Activated naive CD8-positive, alpha-beta T cell (primary cell): Measurements from ENCODE around the gene LCN10.
"Not testable (repeated sequence)": the region's sequence is repeated elsewhere in the genome, so short reads cannot be mapped to it uniquely, and the experiment has no call there.

Experiments
- H3K27ac Mint-ChIP-seq: one replicate; pipeline ENCODE4 v1.8.0; 2021; ENCODE audit warnings: mixed read lengths
- H3K27me3 Mint-ChIP-seq: one replicate; pipeline ENCODE4 v1.8.0; 2021; ENCODE audit warnings: mixed read lengths
- H3K36me3 Mint-ChIP-seq: one replicate; pipeline ENCODE4 v1.8.0; 2021; ENCODE audit warnings: mixed read lengths
- H3K4me1 Mint-ChIP-seq: one replicate; pipeline ENCODE4 v1.8.0; 2021; ENCODE audit warnings: low read depth, mixed read lengths
- H3K4me3 Mint-ChIP-seq: one replicate; pipeline ENCODE4 v1.8.0; 2021; ENCODE audit warnings: mild to moderate bottlenecking, mixed read lengths
- H3K9me3 Mint-ChIP-seq: one replicate; pipeline ENCODE4 v1.8.0; 2021; ENCODE audit warnings: low read depth, mixed read lengths

The LCN10 gene

GRCh38 chr9:136779808-136780207 lies 37.1 kb upstream of the LCN10 start:
- Mint-ChIP-seq H3K4me1 (peaks cover 1% of the 10 kb centered on the region), H3K27ac (no peak overlapping the region), H3K4me3 (no peak overlapping the region), H3K27me3 (no peaks in the 10 kb centered on the region), H3K9me3 (no peaks in the 10 kb centered on the region), H3K36me3 (no peaks in the 10 kb centered on the region)

- no peaks in the 10 kb centered on the region for H3K27me3 Mint-ChIP-seq
Observed at GRCh38 chr9:136777359-136777758, 34.6 kb upstream of the LCN10 start.

GRCh38 chr9:136776947-136777346 lies 34.2 kb upstream of the LCN10 start:
- Mint-ChIP-seq H3K27ac (no peak overlapping the region), H3K9me3 (no peaks in the 10 kb centered on the region), H3K27me3 (no peaks in the 10 kb centered on the region), H3K36me3 (peaks cover 2% of the 10 kb centered on the region), H3K4me3 (no peak overlapping the region), H3K4me1 (peaks cover 1% of the 10 kb centered on the region)

More at GRCh38 chr9:136777359-136777758, 34.6 kb upstream of the LCN10 start:
- Mint-ChIP-seq H3K4me3 (no peak overlapping the region), H3K36me3 (peaks cover 2% of the 10 kb centered on the region), H3K4me1 (peaks cover 1% of the 10 kb centered on the region), H3K9me3 (no peaks in the 10 kb centered on the region), H3K27ac (no peak overlapping the region)

- peaks cover 3% of the 10 kb centered on the region for H3K4me1 Mint-ChIP-seq
- H3K36me3 Mint-ChIP-seq = peaks cover 2% of the 10 kb centered on the region
- no peaks in the 10 kb centered on the region for H3K9me3 Mint-ChIP-seq
- H3K27ac Mint-ChIP-seq = no peak overlapping the region
- no peak overlapping the region for H3K4me3 Mint-ChIP-seq
- H3K27me3 Mint-ChIP-seq = no peaks in the 10 kb centered on the region
Observed at GRCh38 chr9:136775191-136775590, 32.5 kb upstream of the LCN10 start.

GRCh38 chr9:136774416-136775045 lies 31.8 kb upstream of the LCN10 start:
- no peaks in the 10 kb centered on the region for H3K27me3 Mint-ChIP-seq
- peaks cover 4% of the 10 kb centered on the region for H3K4me1 Mint-ChIP-seq
- H3K27ac Mint-ChIP-seq = no peak overlapping the region
- no peak overlapping the region for H3K4me3 Mint-ChIP-seq
- no peaks in the 10 kb centered on the region for H3K9me3 Mint-ChIP-seq
- peaks cover 2% of the 10 kb centered on the region for H3K36me3 Mint-ChIP-seq

GRCh38 chr9:136773386-136774044 lies 30.8 kb upstream of the LCN10 start:
- Mint-ChIP-seq H3K36me3 (peaks cover 2% of the 10 kb centered on the region), H3K9me3 (no peaks in the 10 kb centered on the region), H3K27ac (no peak overlapping the region), H3K4me1 (peaks cover 4% of the 10 kb centered on the region), H3K27me3 (no peaks in the 10 kb centered on the region), H3K4me3 (no peak overlapping the region)

GRCh38 chr9:136771907-136772415 lies 29.2 kb upstream of the LCN10 start:
- peak overlapping the region; percentile 47 for H3K27ac Mint-ChIP-seq
- H3K36me3 Mint-ChIP-seq = peaks cover 2% of the 10 kb centered on the region
- peaks cover 6% of the 10 kb centered on the region for H3K4me1 Mint-ChIP-seq
- H3K9me3 Mint-ChIP-seq = no peaks in the 10 kb centered on the region
- H3K4me3 Mint-ChIP-seq = no peak overlapping the region
- H3K27me3 Mint-ChIP-seq = no peaks in the 10 kb centered on the region

- no peaks in the 10 kb centered on the region for H3K9me3 Mint-ChIP-seq
- peaks cover 2% of the 10 kb centered on the region for H3K27me3 Mint-ChIP-seq
- peaks cover 9% of the 10 kb centered on the region for H3K4me1 Mint-ChIP-seq
- H3K4me3 Mint-ChIP-seq = no peak overlapping the region
- peaks cover 2% of the 10 kb centered on the region for H3K36me3 Mint-ChIP-seq
- no peak overlapping the region for H3K27ac Mint-ChIP-seq
Observed at GRCh38 chr9:136769710-136770191, 27.0 kb upstream of the LCN10 start.

GRCh38 chr9:136766410-136767120 lies 23.8 kb upstream of the LCN10 start:
- H3K4me3 Mint-ChIP-seq = peak overlapping the region; percentile 2

GRCh38 chr9:136765745-136766409 lies 23.1 kb upstream of the LCN10 start:
- not testable (repeated sequence) for H3K27me3 Mint-ChIP-seq, H3K4me3 Mint-ChIP-seq

More at GRCh38 chr9:136766410-136767120, 23.8 kb upstream of the LCN10 start:
- H3K4me1 Mint-ChIP-seq, H3K27me3 Mint-ChIP-seq, H3K36me3 Mint-ChIP-seq, H3K9me3 Mint-ChIP-seq: not testable (repeated sequence)
- H3K27ac Mint-ChIP-seq = peak overlapping the region; percentile 23

GRCh38 chr9:136765041-136765440 lies 22.3 kb upstream of the LCN10 start:
- Mint-ChIP-seq H3K4me1 (peaks cover 6% of the 10 kb centered on the region), H3K27me3 (peaks cover 2% of the 10 kb centered on the region), H3K36me3 (no peaks in the 10 kb centered on the region), H3K27ac (no peak overlapping the region), H3K9me3 (no peaks in the 10 kb centered on the region), H3K4me3 (no peak overlapping the region)

More at GRCh38 chr9:136765745-136766409, 23.1 kb upstream of the LCN10 start:
- H3K4me1 Mint-ChIP-seq, H3K36me3 Mint-ChIP-seq, H3K9me3 Mint-ChIP-seq, H3K27ac Mint-ChIP-seq: not testable (repeated sequence)

- H3K4me1 Mint-ChIP-seq = peaks cover 5% of the 10 kb centered on the region
- H3K36me3 Mint-ChIP-seq = no peaks in the 10 kb centered on the region
- peaks cover 2% of the 10 kb centered on the region for H3K27me3 Mint-ChIP-seq
Observed at GRCh38 chr9:136764301-136764891, 21.7 kb upstream of the LCN10 start, which contains the start of gene LCN15. TSS of gene LCN15 (minus strand) at chr9:136764518. CDS start at chr9:136764488, 30 bp downstream.

GRCh38 chr9:136763649-136764035 lies 20.9 kb upstream of the LCN10 start:
- peaks cover 2% of the 10 kb centered on the region for H3K27me3 Mint-ChIP-seq
- H3K9me3 Mint-ChIP-seq = no peaks in the 10 kb centered on the region
- peaks cover 5% of the 10 kb centered on the region for H3K4me1 Mint-ChIP-seq
- no peak overlapping the region for H3K27ac Mint-ChIP-seq
- no peaks in the 10 kb centered on the region for H3K36me3 Mint-ChIP-seq
- H3K4me3 Mint-ChIP-seq = no peak overlapping the region

More at GRCh38 chr9:136764301-136764891, 21.7 kb upstream of the LCN10 start, which contains the start of gene LCN15:
- no peak within 1 kb of the TSS for H3K27ac Mint-ChIP-seq
- no peaks in the 10 kb centered on the region for H3K9me3 Mint-ChIP-seq
- no peak within 1 kb of the TSS for H3K4me3 Mint-ChIP-seq

GRCh38 chr9:136762915-136763648 lies 20.3 kb upstream of the LCN10 start:
- Mint-ChIP-seq H3K36me3 (no peaks in the 10 kb centered on the region), H3K4me3 (no peak overlapping the region), H3K27ac (no peak overlapping the region), H3K27me3 (peaks cover 2% of the 10 kb centered on the region), H3K4me1 (peaks cover 5% of the 10 kb centered on the region), H3K9me3 (no peaks in the 10 kb centered on the region)
